Right atrium auricular region (tissue), 2 donors: ENCODE data around the gene SPPL3. TPM values are rescaled to one million over a fixed set of nuclear protein-coding genes. Genes with fewer than 3 reads are reported as not detected.

ENCODE experiments used
- DNase-seq: peaks from one replicate; pipeline ENCODE4 v3.0.0-alpha.2; 2019; ENCODE audit warnings: low spot score
- H3K27ac ChIP-seq, 2 donors: fragments of 200-600 bp; sonication (generic); 1 replicate in 1 of 2; 2 replicates in 1 of 2; pipeline ENCODE4 v1.5.1; 2016 to 2019
- H3K27me3 ChIP-seq, 2 donors: fragments of 200-600 bp; sonication (generic); one replicate each; pipeline versions ENCODE4 v1.5.1 to v1.6.0; 2017 to 2019
- H3K36me3 ChIP-seq: fragments of 200-600 bp; sonication (generic); one replicate; pipeline ENCODE4 v1.5.1; 2016
- H3K4me1 ChIP-seq, 2 donors: fragments of 200-600 bp; sonication (generic); one replicate each; pipeline versions ENCODE4 v1.5.1 to v1.6.0; 2017 to 2019
- H3K4me3 ChIP-seq, 2 donors: fragments of 200-600 bp; sonication (generic); 1 replicate in 1 of 2; 2 replicates in 1 of 2; pipeline ENCODE4 v1.5.1; 2017 to 2019; ENCODE audit warnings: mild to moderate bottlenecking in 1 of 2, moderate library complexity in 1 of 2
- H3K9me3 ChIP-seq, 2 donors: fragments of 200-600 bp; sonication (generic); one replicate each; pipeline ENCODE4 v1.5.1; 2019
- CTCF ChIP-seq, 2 donors: fragments of 200-600 bp; sonication (generic); IDR thresholded peaks; one replicate each; pipeline ENCODE4 v1.5.1; 2019; ENCODE audit warnings: antibody characterized with exemption in 2 of 2
- total RNA-seq, 2 donors: library from RNA; depleted of rRNA; stranded (reverse); fragments of >200 nt; gene quantifications; one replicate each; pipeline ENCODE4 v1.1.0, GENCODE V29; 2016

SPPL3 gene
- total RNA-seq, 2 donors from 2014 or later = 13.8 to 16.5 TPM

GRCh38 chr12:120846721-120847120, 57.4 kb downstream of the SPPL3 start:
- no peaks in the 10 kb centered on the region for H3K27me3 ChIP-seq
- H3K36me3 ChIP-seq = no peaks in the 10 kb centered on the region
- peaks cover 0 to 69% of the 10 kb centered on the region in 2 donors for H3K4me1 ChIP-seq
- no peaks in the 10 kb centered on the region for H3K9me3 ChIP-seq
- TF ChIP-seq CTCF (IDR thresholded peaks at IDR 0.05) = no peak
- H3K4me3 ChIP-seq = no peak overlapping the region
- DNase-seq = no peak
- H3K27ac ChIP-seq = peak overlapping the region in 1 of 2 donors; percentile 29

GRCh38 chr12:120845696-120846095, 58.5 kb downstream of the SPPL3 start:
- no peak for DNase-seq
- no peaks in the 10 kb centered on the region for H3K27me3 ChIP-seq
- H3K4me1 ChIP-seq = peaks cover 0 to 63% of the 10 kb centered on the region in 2 donors
- no peak for TF ChIP-seq CTCF (IDR thresholded peaks at IDR 0.05)
- no peaks in the 10 kb centered on the region for H3K36me3 ChIP-seq
- H3K4me3 ChIP-seq = no peak overlapping the region
- no peaks in the 10 kb centered on the region for H3K9me3 ChIP-seq
- H3K27ac ChIP-seq = no peak overlapping the region

- no peaks in the 10 kb centered on the region for H3K27me3 ChIP-seq
- no peaks in the 10 kb centered on the region for H3K36me3 ChIP-seq
- H3K9me3 ChIP-seq = no peaks in the 10 kb centered on the region
- no peak overlapping the region for H3K27ac ChIP-seq
- DNase-seq = no peak
- H3K4me1 ChIP-seq = peaks cover 0 to 56% of the 10 kb centered on the region in 2 donors
- no peak for TF ChIP-seq CTCF (IDR thresholded peaks at IDR 0.05)
- no peak overlapping the region for H3K4me3 ChIP-seq
Observed at GRCh38 chr12:120844768-120845449, 59.2 kb downstream of the SPPL3 start.

GRCh38 chr12:120844297-120844696, 59.9 kb downstream of the SPPL3 start:
- no peak overlapping the region for H3K4me3 ChIP-seq
- TF ChIP-seq CTCF (IDR thresholded peaks at IDR 0.05) = no peak
- no peak overlapping the region for H3K27ac ChIP-seq
- DNase-seq = no peak
- H3K36me3 ChIP-seq = no peaks in the 10 kb centered on the region
- no peaks in the 10 kb centered on the region for H3K27me3 ChIP-seq
- H3K4me1 ChIP-seq = peaks cover 0 to 49% of the 10 kb centered on the region in 2 donors
- H3K9me3 ChIP-seq = no peaks in the 10 kb centered on the region

- Histone ChIP-seq H3K9me3 (no peaks in the 10 kb centered on the region), H3K27ac (no peak overlapping the region), H3K4me3 (no peak overlapping the region), H3K27me3 (no peaks in the 10 kb centered on the region), H3K36me3 (no peaks in the 10 kb centered on the region), H3K4me1 (peaks cover 0 to 49% of the 10 kb centered on the region in 2 donors)
- DNase-seq = no peak
- TF ChIP-seq CTCF (IDR thresholded peaks at IDR 0.05) = no peak
Observed at GRCh38 chr12:120843472-120843871, 60.7 kb downstream of the SPPL3 start.

- TF ChIP-seq CTCF (IDR thresholded peaks at IDR 0.05) = no peak
- H3K27ac ChIP-seq = no peak overlapping the region
- H3K27me3 ChIP-seq = no peaks in the 10 kb centered on the region
- H3K4me1 ChIP-seq = peaks cover 0 to 42% of the 10 kb centered on the region in 2 donors
- DNase-seq = no peak
- no peaks in the 10 kb centered on the region for H3K9me3 ChIP-seq
- no peak overlapping the region for H3K4me3 ChIP-seq
- H3K36me3 ChIP-seq = no peaks in the 10 kb centered on the region
Observed at GRCh38 chr12:120842595-120842994, 61.6 kb downstream of the SPPL3 start.
